HG03159 (cell line): ENCODE data around the gene KRT71.

Source experiments
- ATAC-seq: cut with Tn5 transposase; IDR thresholded peaks from one replicate; pipeline ENCODE4 v1.9.1; 2021; ENCODE audit warnings: mild to moderate bottlenecking, moderate library complexity; ENCODE audit not compliant: unreplicated experiment

KRT71 gene

GRCh38 chr12:52577316-52577715 is 24.4 kb upstream of the KRT71 start:
- ATAC-seq: no peak

- ATAC-seq: no peak
Observed at GRCh38 chr12:52575948-52576347, 23.0 kb upstream of the KRT71 start.

GRCh38 chr12:52575256-52575655 is 22.3 kb upstream of the KRT71 start:
- no peak for ATAC-seq

- ATAC-seq: no peak
Observed at GRCh38 chr12:52573743-52574142, 20.8 kb upstream of the KRT71 start, which contains the start of gene KRT74. KRT74 (minus strand) TSS chr12:52573843; CDS start chr12:52573777, 66 bp downstream.

- no peak for ATAC-seq
Observed at GRCh38 chr12:52573306-52573705, 20.4 kb upstream of the KRT71 start.

- ATAC-seq: no peak
Observed at GRCh38 chr12:52570511-52570910, 17.6 kb upstream of the KRT71 start.

GRCh38 chr12:52568111-52568510 is 15.2 kb upstream of the KRT71 start:
- no peak for ATAC-seq

GRCh38 chr12:52566847-52567291 is 13.9 kb upstream of the KRT71 start:
- no peak for ATAC-seq

GRCh38 chr12:52564582-52564981 is 11.6 kb upstream of the KRT71 start:
- no peak for ATAC-seq

- no peak for ATAC-seq
Observed at GRCh38 chr12:52561880-52562449, 9.0 kb upstream of the KRT71 start.

GRCh38 chr12:52559979-52560378 is 7.0 kb upstream of the KRT71 start:
- no peak for ATAC-seq

- ATAC-seq: no peak
Observed at GRCh38 chr12:52558781-52559445, 6.0 kb upstream of the KRT71 start.

GRCh38 chr12:52557476-52557875 is 4.5 kb upstream of the KRT71 start:
- no peak for ATAC-seq

GRCh38 chr12:52555577-52555976 is 2.6 kb upstream of the KRT71 start:
- ATAC-seq: no peak

GRCh38 chr12:52552055-52552454 is 890 bp downstream of the KRT71 start:
- no peak for ATAC-seq

- no peak for ATAC-seq
Observed at GRCh38 chr12:52551216-52551865, 1.6 kb downstream of the KRT71 start.

- ATAC-seq: no peak
Observed at GRCh38 chr12:52546126-52546525, 6.8 kb downstream of the KRT71 start.

- no peak for ATAC-seq
Observed at GRCh38 chr12:52543985-52544883, 8.7 kb downstream of the KRT71 start.

GRCh38 chr12:52542785-52543318 is 10.1 kb downstream of the KRT71 start:
- ATAC-seq: no peak

GRCh38 chr12:52542157-52542556 is 10.8 kb downstream of the KRT71 start:
- ATAC-seq: no peak

- no peak for ATAC-seq
Observed at GRCh38 chr12:52541709-52542108, 11.2 kb downstream of the KRT71 start.
